SU-DHL-6 (cell line): ENCODE data around the gene SEMA5A.

ENCODE experiments used
- H2AFZ ChIP-seq: fragments of 200-600 bp; sonication (generic); 2 replicates; pipeline ENCODE4 v1.6.1; 2014; ENCODE audit warnings: low read depth, mild to moderate bottlenecking, moderate library complexity, mixed read lengths, antibody characterized with exemption, low read length; ENCODE audit not compliant: severe bottlenecking
- H3F3A ChIP-seq: fragments of 200-600 bp; shearing (Covaris generic); 2 replicates; pipeline ENCODE4 v1.6.0; 2016; ENCODE audit warnings: antibody characterized with exemption, mild to moderate bottlenecking; ENCODE audit not compliant: insufficient read depth
- H3K27ac ChIP-seq: fragments of 200-600 bp; sonication (generic); 2 replicates; pipeline ENCODE4 v1.5.1; 2016; ENCODE audit warnings: low read depth, mild to moderate bottlenecking, low read length, moderate library complexity, mixed read lengths
- H3K27me3 ChIP-seq: fragments of 200-600 bp; sonication (generic), shearing (Covaris generic); 2 replicates; pipeline ENCODE4 v1.6.0; 2014; ENCODE audit warnings: mild to moderate bottlenecking, low read length
- H3K36me3 ChIP-seq: fragments of 200-600 bp; sonication (generic); 2 replicates; pipeline ENCODE4 v1.6.1; 2014; ENCODE audit warnings: mild to moderate bottlenecking, low read length, mixed read lengths
- H3K4me2 ChIP-seq: fragments of 300-600, 200-600 bp; shearing (Covaris generic), sonication (generic); 2 replicates; pipeline ENCODE4 v1.6.0; 2014; ENCODE audit warnings: low read length, low read depth, mild to moderate bottlenecking; ENCODE audit not compliant: poor library complexity, severe bottlenecking
- H3K4me3 ChIP-seq: fragments of 200-600 bp; sonication (generic); 2 replicates; pipeline ENCODE4 v1.5.1; 2014; ENCODE audit warnings: antibody characterized with exemption, low read length, mild to moderate bottlenecking, mixed read lengths; ENCODE audit not compliant: insufficient read depth, poor library complexity, severe bottlenecking
- H3K79me2 ChIP-seq: fragments of 200-600 bp; sonication (generic); 2 replicates; pipeline ENCODE4 v1.6.1; 2014; ENCODE audit warnings: mild to moderate bottlenecking, low read length, moderate library complexity; ENCODE audit not compliant: insufficient read depth
- H3K9ac ChIP-seq: fragments of 200-600 bp; sonication (generic); 2 replicates; pipeline ENCODE4 v1.7.0; 2014; ENCODE audit warnings: mild to moderate bottlenecking, low read length
- H3K9me2 ChIP-seq: fragments of 200-600 bp; sonication (generic); replicated peaks from 2 replicates; pipeline ENCODE4 v1.6.1; 2014; ENCODE audit warnings: low read length; ENCODE audit not compliant: insufficient read depth
- H3K9me3 ChIP-seq: fragments of 200-600 bp; sonication (generic); 2 replicates; pipeline ENCODE4 v1.6.1; 2014; ENCODE audit warnings: low read length, mixed read lengths; ENCODE audit not compliant: insufficient read depth
- H4K20me1 ChIP-seq: fragments of 200-600 bp; sonication (generic); 2 replicates; pipeline ENCODE4 v1.6.1; 2014; ENCODE audit warnings: low read depth, mild to moderate bottlenecking, antibody characterized with exemption, low read length, moderate library complexity, mixed read lengths
- CTCF ChIP-seq: fragments of 200-600 bp; sonication (generic); IDR thresholded peaks from one replicate; pipeline ENCODE4 v1.5.1; 2017; ENCODE audit warnings: antibody characterized with exemption, mild to moderate bottlenecking, low read length, moderate library complexity; ENCODE audit not compliant: insufficient read depth, poor library complexity, severe bottlenecking
- EZH2phosphoT487 ChIP-seq: fragments of 200-600 bp; sonication (generic), shearing (Covaris generic); conservative IDR thresholded peaks from 2 replicates; pipeline ENCODE4 v1.6.1; 2018; ENCODE audit warnings: mild to moderate bottlenecking, antibody characterized with exemption, low read length, moderate library complexity, mixed read lengths

Gene SEMA5A

GRCh38 chr5:9186069-9186468 is 359.8 kb downstream of the SEMA5A start:
- H3K9me3 ChIP-seq = no peaks in the 10 kb centered on the region

GRCh38 chr5:9183992-9184391 is 361.9 kb downstream of the SEMA5A start:
- Histone ChIP-seq H3K9me2 (no peaks in the 10 kb centered on the region), H3F3A (no peaks in the 10 kb centered on the region), H3K9me3 (no peaks in the 10 kb centered on the region), H2AFZ (no peak overlapping the region), H3K9ac (no peak overlapping the region), H3K79me2 (no peaks in the 10 kb centered on the region), H3K27ac (no peak overlapping the region), H4K20me1 (no peaks in the 10 kb centered on the region), H3K4me3 (no peak overlapping the region), H3K27me3 (no peaks in the 10 kb centered on the region), H3K4me2 (no peak overlapping the region), H3K36me3 (no peaks in the 10 kb centered on the region)
- TF ChIP-seq CTCF (no peak), EZH2phosphoT487 (no peak)

More at GRCh38 chr5:9186069-9186468, 359.8 kb downstream of the SEMA5A start:
- no peak for TF ChIP-seq EZH2phosphoT487
- no peak for TF ChIP-seq CTCF
- Histone ChIP-seq H3K4me3 (no peak overlapping the region), H3F3A (no peaks in the 10 kb centered on the region), H3K27me3 (no peaks in the 10 kb centered on the region), H3K9me2 (no peaks in the 10 kb centered on the region), H2AFZ (no peak overlapping the region), H3K9ac (no peak overlapping the region), H3K4me2 (no peak overlapping the region), H3K79me2 (no peaks in the 10 kb centered on the region), H4K20me1 (no peaks in the 10 kb centered on the region), H3K36me3 (no peaks in the 10 kb centered on the region), H3K27ac (no peak overlapping the region)

GRCh38 chr5:9182899-9183695 is 362.8 kb downstream of the SEMA5A start:
- Histone ChIP-seq H3K4me3 (no peak overlapping the region), H2AFZ (no peak overlapping the region), H3K27ac (no peak overlapping the region), H3K9me3 (no peaks in the 10 kb centered on the region), H3K9ac (no peak overlapping the region), H4K20me1 (no peaks in the 10 kb centered on the region), H3K4me2 (no peak overlapping the region), H3K36me3 (no peaks in the 10 kb centered on the region), H3K79me2 (no peaks in the 10 kb centered on the region), H3K27me3 (no peaks in the 10 kb centered on the region), H3F3A (no peaks in the 10 kb centered on the region), H3K9me2 (no peaks in the 10 kb centered on the region)
- TF ChIP-seq CTCF (no peak), EZH2phosphoT487 (no peak)
